ENCODE measurements around the gene CACNB4. TPM values are rescaled to one million over a fixed set of nuclear protein-coding genes. Genes with fewer than 3 reads are reported as not detected.
A peak's percentile ranks its signal among the peaks of the same experiment; 100 is the strongest.
"Not testable (repeated sequence)": the region's sequence is repeated elsewhere in the genome, so short reads cannot be mapped to it uniquely, and the experiment has no call there.

The CACNB4 gene
- total RNA-seq, 1 experiment from 2014 or later = 1.7 TPM

GRCh38 chr2:151918308-151918707 lies 180.5 kb downstream of the CACNB4 start:
- in situ Hi-C loops (cut with HindIII; ENCODE audit: low pct_unique_long_range_greater_than_20kb, low sequenced_read_pairs) = no loop called here
- ChIA-PET CTCF (no interaction called here), POLR2A (no interaction called here)
- BruUV-seq (replicated peaks) = no TSS peak
- TF ChIP-seq POLR2AphosphoS5 (IDR thresholded peaks at IDR 0.05; ENCODE audit: low read depth, low read length) = no peak
- no peak for TF ChIP-seq SIN3A (IDR thresholded peaks at IDR 0.05; ENCODE audit: borderline replicate concordance, insufficient read depth, low read depth, low read length)
- TF ChIP-seq, protein P1, sequence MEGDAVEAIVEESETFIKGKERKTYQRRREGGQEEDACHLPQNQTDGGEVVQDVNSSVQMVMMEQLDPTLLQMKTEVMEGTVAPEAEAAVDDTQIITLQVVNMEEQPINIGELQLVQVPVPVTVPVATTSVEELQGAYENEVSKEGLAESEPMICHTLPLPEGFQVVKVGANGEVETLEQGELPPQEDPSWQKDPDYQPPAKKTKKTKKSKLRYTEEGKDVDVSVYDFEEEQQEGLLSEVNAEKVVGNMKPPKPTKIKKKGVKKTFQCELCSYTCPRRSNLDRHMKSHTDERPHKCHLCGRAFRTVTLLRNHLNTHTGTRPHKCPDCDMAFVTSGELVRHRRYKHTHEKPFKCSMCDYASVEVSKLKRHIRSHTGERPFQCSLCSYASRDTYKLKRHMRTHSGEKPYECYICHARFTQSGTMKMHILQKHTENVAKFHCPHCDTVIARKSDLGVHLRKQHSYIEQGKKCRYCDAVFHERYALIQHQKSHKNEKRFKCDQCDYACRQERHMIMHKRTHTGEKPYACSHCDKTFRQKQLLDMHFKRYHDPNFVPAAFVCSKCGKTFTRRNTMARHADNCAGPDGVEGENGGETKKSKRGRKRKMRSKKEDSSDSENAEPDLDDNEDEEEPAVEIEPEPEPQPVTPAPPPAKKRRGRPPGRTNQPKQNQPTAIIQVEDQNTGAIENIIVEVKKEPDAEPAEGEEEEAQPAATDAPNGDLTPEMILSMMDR (IDR thresholded peaks at IDR 0.05) = no peak
- no peak for TF ChIP-seq TCF7L2 (IDR thresholded peaks at IDR 0.05; ENCODE audit: low read depth, low read length)
- no peak for TF ChIP-seq REST (IDR thresholded peaks at IDR 0.05; ENCODE audit: insufficient read depth in 1 of 2, low read depth in 2 of 2, low read length in 1 of 2)
- H3K27ac ChIP-seq (ENCODE audit: low read length) = no peak overlapping the region
- ATAC-seq = no peak
- no peaks in the 10 kb centered on the region for H3K4me1 ChIP-seq (ENCODE audit: control insufficient read depth, insufficient read depth, low read length)
- no peaks in the 10 kb centered on the region for H3K36me3 ChIP-seq (ENCODE audit: control insufficient read depth, insufficient read depth, low read length)
- H3K9me3 ChIP-seq (ENCODE audit: control insufficient read depth, insufficient read depth, low read depth, low read length) = no peaks in the 10 kb centered on the region
- no peaks in the 10 kb centered on the region for H3K27me3 ChIP-seq (ENCODE audit: control insufficient read depth, insufficient read depth, low read length)
- DNase-seq (ENCODE audit: low read depth, low spot score) = no peak
- intact Hi-C loops (cut with micrococcal nuclease; ENCODE audit: unreplicated experiment) = no loop called here
- H3K4me3 ChIP-seq (ENCODE audit: low read depth in 2 of 2, low read length in 2 of 2) = no peak overlapping the region

DNA sequence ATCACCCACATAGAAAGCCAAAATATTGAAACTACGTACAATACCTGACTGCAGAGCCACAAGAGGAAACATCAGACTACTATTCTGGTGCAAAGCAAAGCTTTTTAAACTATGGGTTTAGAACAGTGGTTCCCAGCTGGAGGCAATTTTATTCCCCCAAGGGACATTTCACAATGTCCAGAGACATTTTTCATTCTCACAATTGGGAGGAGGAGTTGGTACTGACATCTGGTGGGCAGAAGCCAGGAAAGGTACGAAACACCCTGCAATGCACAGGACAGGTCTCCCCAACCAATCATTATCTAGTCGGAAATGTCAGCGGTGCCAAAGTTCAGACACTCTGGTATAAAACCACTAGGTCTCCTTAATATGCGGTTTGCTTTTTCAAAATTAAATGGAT lies 182.2 kb downstream of the CACNB4 start:
- DNase-seq (ENCODE audit: low read depth, low spot score) = no peak
- no peaks in the 10 kb centered on the region for H3K27me3 ChIP-seq (ENCODE audit: control insufficient read depth, insufficient read depth, low read length)
- TF ChIP-seq, protein P1 (IDR thresholded peaks at IDR 0.05) = 0 out of 2 replicates have a peak, but pooled peaks have one; percentile 10
- no peak for TF ChIP-seq TCF7L2 (IDR thresholded peaks at IDR 0.05; ENCODE audit: low read depth, low read length)
- no peak for TF ChIP-seq POLR2AphosphoS5 (IDR thresholded peaks at IDR 0.05; ENCODE audit: low read depth, low read length)
- no peak for TF ChIP-seq REST (IDR thresholded peaks at IDR 0.05; ENCODE audit: insufficient read depth in 1 of 2, low read depth in 2 of 2, low read length in 1 of 2)
- in situ Hi-C loops (cut with HindIII; ENCODE audit: low pct_unique_long_range_greater_than_20kb, low sequenced_read_pairs) (no loop called here), intact Hi-C loops (cut with micrococcal nuclease; ENCODE audit: unreplicated experiment) (no loop called here)
- no peak overlapping the region for H3K27ac ChIP-seq (ENCODE audit: low read length)
- no peak for ATAC-seq
- H3K9me3 ChIP-seq (ENCODE audit: control insufficient read depth, insufficient read depth, low read depth, low read length) = no peaks in the 10 kb centered on the region
- POLR2A ChIA-PET = no interaction called here
- no TSS peak for BruUV-seq (replicated peaks)
- no peaks in the 10 kb centered on the region for H3K36me3 ChIP-seq (ENCODE audit: control insufficient read depth, insufficient read depth, low read length)
- no peaks in the 10 kb centered on the region for H3K4me1 ChIP-seq (ENCODE audit: control insufficient read depth, insufficient read depth, low read length)
- CTCF ChIA-PET = no interaction called here
- no peak overlapping the region for H3K4me3 ChIP-seq (ENCODE audit: low read depth in 2 of 2, low read length in 2 of 2)

DNA sequence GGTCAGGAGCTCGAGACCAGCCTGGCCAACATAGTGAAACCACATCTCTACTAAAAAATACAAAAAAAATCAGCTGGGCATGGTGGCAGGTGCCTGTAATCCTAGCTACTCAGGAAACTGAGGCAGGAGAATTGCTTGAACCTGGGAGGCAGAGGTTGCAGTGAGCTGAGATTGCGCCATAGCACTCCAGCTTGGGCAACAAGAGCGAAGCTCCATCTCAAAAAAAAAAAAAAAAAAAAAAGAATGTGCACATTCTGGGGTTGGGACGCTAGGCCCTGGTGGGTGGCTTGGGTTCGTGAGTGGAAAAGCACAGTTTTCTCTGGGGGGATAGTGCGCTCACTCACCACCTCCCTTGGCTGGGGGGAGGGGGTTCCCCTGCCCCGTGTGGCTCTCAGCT lies 183.2 kb downstream of the CACNB4 start:
- ATAC-seq; in situ Hi-C loops (cut with HindIII; ENCODE audit: low pct_unique_long_range_greater_than_20kb, low sequenced_read_pairs); H3K36me3 ChIP-seq (ENCODE audit: control insufficient read depth, insufficient read depth, low read length); intact Hi-C loops (cut with micrococcal nuclease; ENCODE audit: unreplicated experiment); H3K9me3 ChIP-seq (ENCODE audit: control insufficient read depth, insufficient read depth, low read depth, low read length); DNase-seq (ENCODE audit: low read depth, low spot score); H3K27ac ChIP-seq (ENCODE audit: low read length); BruUV-seq (replicated peaks); POLR2A ChIA-PET; H3K27me3 ChIP-seq (ENCODE audit: control insufficient read depth, insufficient read depth, low read length); H3K4me1 ChIP-seq (ENCODE audit: control insufficient read depth, insufficient read depth, low read length); H3K4me3 ChIP-seq (ENCODE audit: low read depth in 2 of 2, low read length in 2 of 2); CTCF ChIA-PET: not testable (repeated sequence)

All from Panc1 (cell line).